HG02571 (cell line): Measurements from ENCODE around the gene PRL.

Source experiments
- ATAC-seq: cut with Tn5 transposase; IDR thresholded peaks from one replicate; pipeline ENCODE4 v1.9.1; 2021; ENCODE audit warnings: mild to moderate bottlenecking, moderate library complexity; ENCODE audit not compliant: unreplicated experiment

The PRL gene

DNA sequence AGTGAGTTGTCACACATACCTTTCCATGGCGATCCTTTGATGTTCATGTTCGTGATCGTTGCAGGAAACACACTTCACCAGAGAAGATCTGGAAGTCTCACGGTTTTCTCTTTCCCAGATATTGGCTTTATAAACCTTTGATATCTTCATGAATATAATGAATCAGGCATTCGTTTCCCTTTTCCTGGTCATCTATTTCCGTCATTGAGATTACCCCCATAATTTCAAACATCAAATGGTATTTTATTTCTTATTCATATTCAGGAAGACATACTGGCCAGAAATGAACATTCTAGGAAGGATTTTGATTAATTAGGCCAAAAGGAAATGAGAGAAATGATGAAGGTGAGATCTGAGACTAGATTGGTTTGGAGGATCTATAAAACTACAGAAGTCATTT is at the start of gene PRL:
TSS of gene PRL (minus strand) at position 101 of the 400 bp plus-strand sequence. CDS start at position 47, 54 bp downstream.
- no peak for ATAC-seq

DNA sequence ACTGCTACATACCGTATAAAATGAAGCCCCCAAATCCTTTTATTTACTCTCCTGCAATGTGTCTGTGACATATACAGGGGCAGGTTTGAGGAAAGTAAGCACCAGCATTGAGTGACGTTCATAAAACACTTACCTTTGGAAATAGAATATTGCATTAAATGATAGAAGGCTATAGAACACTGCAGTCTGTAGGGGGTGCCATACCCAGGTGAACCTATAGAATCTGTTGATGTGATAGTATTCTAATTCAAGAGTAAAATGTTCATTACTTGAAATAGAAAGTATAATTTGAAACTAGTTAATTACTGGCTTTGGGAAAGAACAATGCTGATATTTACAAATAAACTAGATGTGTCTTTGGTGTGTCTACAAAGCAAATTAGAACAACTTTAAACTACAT is 47.0 kb upstream of the PRL start:
- ATAC-seq, result no peak

DNA sequence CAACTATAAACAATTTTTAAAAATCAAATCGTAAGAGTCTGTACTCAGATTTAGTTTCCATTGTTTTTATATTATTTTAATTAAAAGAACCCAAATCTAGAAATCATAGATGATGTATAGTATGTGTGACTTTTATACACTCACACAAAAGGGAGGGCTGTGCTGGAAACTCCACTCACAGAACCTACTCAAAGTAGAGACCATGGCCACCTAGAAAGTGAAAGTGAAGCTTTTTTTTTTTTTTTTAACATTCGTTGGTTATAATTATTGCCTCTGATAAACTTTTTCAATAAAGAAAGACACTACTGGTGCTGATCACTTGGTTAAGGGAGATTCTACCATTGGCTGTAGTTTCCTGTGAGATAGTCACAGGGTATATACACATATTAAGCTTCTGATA is 37.9 kb upstream of the PRL start:
- no peak for ATAC-seq

DNA sequence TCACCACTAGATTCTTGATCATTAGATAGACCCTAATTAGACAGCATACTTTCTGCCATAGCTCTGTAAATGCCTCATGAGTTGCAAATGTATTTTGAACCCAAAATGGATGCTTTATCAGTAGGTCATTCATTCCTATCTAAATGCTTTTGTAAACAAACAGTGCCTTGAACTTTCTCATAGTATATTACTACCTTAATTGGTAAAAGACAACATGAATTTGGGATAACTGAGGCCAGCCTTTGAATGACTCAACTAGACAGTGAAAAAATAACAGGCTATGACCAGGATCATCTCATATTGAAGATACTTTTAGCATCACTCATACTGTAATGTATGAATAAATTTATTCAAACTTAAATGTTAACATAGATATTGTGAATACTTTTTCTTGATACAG is 37.0 kb upstream of the PRL start:
- no peak for ATAC-seq

DNA sequence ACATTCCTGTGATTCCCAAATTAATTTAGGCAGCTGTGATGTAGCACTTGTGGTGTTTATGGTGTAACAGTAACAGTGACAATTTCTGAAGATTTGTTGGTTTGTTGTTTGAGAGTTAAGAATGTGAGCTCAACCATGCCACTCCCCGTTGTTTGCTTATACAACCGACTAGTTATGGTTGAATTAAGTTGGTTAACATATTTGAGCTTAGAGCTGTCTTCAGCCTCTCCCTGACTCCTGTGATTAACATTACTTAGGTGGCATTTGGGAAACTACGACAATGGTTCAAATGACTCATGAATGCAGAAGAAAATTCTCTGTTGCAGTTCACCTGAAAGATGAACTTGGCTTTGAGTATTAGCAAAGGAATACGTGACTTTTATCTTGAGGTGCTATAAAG is 35.9 kb upstream of the PRL start:
- ATAC-seq, result no peak

DNA sequence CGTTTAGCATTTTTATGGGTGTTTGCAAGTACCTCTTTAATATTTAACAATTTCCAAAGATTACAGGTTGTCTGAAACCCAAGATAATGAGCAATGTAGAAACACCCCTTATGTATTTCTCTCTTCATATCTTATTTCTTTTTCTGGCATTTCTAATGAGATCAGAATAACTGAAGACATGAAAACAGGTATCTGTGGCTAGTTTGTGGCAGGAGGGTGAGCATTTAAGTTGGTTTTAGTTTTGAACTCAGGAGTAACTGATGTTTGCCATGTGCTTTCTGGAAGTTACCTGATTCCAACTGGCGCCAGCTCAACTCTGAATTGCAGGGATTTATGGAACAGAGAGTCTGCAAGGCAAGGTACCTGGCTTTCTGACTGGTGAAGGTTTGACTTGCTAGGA is 35.4 kb upstream of the PRL start:
- no peak for ATAC-seq

DNA sequence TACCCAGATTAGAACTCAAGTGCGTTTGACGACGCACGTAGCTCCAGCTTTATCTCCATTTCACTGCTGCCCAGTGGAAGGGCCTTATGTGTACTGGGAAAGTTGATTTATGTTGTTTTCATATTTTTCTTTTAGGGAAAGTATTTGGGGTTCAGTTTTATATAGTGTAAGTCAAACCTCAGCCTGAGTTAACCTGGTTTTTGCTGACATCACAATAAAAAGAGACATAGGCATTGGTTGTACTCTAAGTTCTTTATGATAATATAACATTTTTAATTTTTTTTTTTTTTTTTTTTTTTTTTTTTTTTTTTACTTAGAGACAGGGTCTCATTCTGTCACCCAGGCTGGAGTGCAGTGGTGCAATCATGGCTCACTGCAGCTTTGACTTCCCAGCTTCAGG is 34.1 kb upstream of the PRL start:
- no peak for ATAC-seq

DNA sequence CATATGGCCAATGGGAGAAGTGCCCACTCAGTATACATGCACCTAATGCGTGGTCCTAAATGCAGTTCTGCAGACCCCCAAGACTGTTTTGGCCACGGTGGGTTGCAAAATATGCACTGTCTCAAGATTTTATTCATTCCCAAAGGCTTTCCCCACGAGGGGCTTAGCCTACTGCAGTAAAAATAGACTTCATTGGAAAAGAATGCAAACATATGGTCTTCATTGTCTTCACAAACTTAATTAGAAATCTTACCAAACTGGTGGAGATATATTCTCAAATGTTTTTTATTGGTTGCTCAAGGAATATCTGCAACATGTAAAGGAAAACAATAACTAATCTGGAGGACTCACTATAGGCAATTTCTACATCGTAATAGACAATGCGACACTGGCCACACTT is 31.6 kb upstream of the PRL start:
- ATAC-seq, result no peak

DNA sequence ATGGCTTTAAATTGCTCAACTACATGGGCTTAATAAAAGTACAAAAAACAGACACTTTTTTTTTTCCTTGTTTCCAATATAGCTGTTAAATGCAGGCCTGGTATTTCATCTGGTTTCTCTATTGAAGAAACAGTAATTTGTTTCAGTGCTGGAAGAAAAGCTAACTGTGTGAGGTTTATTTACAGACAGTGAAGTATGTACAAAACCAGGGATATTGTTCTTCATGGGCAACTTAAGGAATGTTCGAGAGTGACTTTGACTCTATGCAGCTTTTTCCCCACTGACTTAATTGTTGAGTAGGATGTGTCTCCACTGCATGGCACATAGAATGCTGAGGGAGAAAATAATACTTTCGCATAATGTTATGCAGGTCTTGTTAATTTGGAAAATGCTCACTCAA is 31.0 kb upstream of the PRL start:
- ATAC-seq, result no peak

DNA sequence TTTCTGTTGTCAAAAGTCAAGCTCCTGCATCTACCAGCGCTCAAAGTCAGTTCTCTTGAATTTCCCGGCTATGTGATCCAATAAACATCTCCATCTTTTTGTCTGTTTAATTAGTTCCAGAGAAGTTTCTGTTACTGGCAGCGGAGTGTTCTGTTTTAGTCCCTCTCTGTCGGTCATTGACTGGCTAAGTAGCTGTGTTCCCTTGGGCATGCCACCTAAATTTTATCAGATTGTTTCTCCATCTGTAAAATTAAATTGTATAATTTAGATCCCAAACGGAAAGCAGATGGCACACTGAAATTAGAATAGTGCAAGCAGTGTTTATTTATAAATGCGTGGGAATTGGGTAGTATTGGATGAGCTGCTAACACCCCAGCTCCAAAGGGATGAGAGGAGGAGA is 29.7 kb upstream of the PRL start:
- no peak for ATAC-seq

DNA sequence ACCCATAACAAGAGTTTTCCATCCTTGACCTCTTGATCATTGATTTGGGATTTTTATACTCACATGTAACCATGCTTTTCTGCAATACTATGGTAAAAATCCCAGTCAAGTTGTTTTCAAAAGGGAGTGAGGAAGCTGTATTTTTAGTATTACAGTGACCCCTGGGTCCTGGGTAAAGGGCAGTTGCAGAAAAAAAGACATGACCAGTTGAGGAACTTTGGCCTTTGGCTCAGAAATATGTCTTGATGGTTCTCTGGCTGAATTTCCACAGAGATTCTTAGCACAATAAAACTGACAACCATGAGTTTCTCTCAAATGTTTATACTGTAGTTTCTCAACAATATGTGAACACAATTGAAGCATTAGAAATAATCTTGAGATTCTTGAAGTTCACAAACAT is 28.6 kb upstream of the PRL start:
- ATAC-seq, result no peak

DNA sequence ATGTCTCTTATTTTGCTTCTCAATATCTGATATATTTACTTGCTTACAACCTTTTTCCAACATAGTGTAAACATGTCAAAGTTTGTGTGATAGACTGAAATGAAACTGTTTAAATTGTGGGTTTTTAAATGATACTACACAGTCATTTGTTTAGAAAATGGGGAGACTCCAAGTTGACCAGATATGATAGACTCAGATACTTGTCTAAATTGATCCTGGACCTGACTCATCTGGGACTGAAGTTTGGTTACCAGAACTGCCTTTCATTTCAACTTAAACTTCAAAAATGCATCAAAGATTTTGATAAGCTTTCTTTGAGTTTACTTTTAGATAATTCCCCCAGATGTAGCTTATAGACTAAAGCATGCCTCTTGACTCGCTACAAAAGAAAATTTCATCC is 27.0 kb upstream of the PRL start:
- ATAC-seq, result no peak

DNA sequence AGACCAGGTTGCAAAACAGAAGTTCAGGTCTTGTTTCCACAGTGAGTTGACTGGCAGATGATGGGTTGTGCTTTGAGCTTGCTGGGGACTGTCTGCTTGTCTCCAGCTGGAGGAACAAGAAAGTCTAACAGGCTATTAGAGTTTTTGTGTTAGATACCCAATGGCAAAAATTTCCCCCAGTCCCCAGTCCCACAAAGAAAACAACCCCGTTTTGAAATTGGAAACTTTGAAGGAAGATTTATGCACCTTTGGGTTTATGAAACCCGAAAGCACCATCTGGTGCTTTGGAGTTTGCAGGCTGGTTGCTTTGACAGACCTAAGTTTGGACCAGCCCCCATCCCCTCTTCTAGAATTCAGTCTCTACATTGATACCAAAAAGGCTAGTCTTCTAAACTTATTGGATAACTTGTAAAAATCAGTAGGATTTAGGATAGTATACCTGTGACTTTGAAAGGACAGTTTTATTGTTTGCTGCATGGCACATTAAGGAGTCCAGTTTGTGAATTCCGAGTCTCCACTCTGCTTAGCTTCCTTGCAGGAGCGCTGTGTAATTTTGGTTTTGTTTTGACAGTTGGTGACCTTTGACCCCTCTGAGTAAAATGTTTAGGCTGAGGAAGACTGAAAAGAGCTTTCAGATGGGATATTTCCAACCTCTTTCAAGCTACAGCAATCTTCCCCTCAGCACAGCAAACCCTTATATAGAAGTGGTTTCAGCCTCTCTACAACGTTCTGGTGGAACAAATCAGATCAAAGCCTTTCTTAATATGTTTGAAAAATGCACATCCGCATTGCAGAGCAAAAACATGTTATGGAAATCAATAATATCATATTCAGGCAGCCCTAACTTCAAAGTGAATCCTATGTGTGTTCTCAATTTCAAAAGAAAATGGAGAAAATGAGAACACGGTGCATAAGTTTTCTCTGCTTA is 25.5 kb upstream of the PRL start:
- no peak for ATAC-seq

DNA sequence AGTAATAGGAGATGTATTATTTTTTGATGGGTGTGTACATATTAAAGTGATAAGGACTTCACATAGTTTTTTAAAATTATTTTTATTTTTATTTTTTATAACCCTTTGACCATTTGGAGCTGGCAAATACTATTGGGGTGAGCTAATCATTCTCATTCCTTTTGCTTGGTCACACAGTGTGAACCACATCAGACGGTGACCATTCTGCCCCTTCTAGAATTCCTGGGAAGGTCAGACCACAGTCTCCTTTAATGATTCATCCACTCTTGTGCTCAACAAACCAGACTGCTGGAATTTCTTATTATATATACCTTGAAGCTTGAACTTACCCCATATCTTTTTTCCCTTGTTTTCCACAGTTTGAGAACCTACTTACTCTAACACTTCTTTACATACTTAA is 23.9 kb upstream of the PRL start:
- no peak for ATAC-seq

DNA sequence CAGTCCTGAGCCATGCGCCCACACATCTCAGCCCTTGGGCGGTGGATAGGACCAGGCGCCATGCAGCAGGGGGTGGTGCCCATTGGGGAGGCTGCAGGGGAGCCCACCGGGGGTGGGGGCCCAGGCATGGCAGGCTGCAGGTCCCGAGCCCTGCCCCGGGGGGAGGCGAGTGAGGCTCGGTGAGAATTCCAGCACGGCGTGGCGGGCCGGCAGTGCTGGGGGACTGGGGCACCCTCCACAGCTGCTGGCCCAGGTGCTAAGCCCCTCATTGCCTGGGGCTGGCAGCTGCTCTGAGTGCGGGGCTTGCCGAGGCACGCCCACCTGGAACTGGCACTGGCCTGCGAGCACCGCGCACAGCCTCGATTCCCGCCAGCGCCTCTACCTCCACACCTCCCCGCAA is 21.6 kb upstream of the PRL start:
- no peak for ATAC-seq

DNA sequence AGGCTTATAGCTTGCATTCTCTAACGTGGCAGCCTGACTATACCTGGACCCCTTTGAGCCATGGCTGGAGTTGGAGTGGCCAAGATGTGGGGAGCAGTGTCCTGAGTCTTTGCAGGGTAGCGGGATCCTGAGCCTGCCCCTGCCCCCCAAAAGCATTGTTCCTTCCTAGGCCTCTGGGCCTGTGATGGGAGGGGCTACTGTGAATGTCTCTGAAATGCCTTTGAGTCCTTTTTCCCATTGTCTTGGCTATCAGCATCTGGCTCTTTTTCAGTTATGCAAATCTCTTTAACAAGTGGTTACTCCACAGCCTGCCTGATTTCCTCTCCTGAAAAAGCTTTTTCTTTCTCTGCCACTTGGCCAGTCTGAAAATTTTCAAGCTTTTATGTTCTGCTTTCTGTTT is 17.0 kb upstream of the PRL start:
- ATAC-seq, result no peak

DNA sequence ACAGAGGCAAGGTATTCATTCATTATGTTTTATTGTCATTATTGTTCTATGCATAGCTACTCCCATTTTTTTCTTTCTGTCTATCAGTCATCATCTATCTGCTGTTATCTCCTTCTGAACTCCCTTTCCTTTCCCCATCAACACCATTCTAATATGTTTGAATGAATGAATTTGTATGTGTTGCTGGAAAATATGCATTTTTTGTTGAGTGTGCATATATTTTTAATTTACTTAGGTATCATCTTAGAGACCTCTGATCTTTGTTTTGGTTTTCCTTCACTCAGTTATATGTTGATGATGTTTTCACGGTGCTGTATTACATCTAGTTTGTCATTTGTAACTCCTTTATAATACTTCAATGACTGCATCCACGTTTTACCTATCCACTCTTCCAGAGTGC is 12.1 kb upstream of the PRL start:
- no peak for ATAC-seq

DNA sequence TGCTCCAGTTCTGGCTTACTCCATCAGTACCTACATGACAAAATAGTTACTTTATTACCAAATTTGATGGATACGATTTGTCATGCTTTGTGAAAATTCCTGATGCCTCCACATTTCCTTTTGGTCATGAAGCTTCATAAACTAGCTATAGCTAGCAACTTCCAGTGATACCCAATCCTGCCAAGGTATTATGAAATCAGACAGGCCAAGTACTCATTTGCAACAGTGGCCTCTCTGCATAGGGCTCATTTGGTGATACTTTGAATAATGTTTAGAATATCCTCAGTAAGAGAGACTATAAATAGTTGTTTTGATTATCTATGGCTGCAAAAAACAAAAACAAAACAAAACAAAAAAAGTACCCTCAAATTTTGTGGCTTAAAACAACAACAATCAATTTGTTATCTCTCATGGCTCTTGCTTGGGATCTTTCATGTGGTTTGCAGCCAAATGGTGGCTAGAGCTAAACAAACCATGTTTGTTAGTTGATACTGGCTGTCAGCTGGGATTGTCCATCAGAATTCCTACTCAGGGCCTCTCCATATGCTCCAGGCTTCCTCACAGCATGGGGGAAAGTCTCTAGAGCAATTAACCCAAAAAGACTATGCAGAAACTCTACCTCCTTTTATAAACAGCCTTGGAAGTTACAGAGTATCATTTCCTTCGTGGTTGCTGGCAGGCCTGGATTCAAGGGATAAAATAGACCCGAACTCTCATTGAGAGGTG is 10.1 kb upstream of the PRL start:
- no peak for ATAC-seq

DNA sequence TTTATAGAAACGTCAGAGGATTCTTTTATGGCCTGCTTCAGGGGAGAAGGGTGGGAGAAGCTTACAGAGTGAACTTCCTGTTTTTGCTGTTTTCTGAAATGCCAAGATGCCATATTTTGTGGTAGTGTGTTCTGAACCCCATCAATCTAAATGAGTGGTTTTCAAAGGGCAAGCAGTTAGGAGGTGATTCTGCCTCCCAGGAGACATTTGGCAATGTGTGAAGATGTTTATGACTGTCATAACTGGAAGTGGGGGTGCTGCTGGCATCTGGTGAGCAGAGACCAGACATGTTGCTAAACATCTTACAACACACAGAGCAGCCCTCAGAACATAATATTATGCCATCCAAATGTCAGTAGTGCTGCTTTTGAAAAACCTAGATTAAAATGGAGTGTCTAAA is 6.0 kb upstream of the PRL start:
- no peak for ATAC-seq

DNA sequence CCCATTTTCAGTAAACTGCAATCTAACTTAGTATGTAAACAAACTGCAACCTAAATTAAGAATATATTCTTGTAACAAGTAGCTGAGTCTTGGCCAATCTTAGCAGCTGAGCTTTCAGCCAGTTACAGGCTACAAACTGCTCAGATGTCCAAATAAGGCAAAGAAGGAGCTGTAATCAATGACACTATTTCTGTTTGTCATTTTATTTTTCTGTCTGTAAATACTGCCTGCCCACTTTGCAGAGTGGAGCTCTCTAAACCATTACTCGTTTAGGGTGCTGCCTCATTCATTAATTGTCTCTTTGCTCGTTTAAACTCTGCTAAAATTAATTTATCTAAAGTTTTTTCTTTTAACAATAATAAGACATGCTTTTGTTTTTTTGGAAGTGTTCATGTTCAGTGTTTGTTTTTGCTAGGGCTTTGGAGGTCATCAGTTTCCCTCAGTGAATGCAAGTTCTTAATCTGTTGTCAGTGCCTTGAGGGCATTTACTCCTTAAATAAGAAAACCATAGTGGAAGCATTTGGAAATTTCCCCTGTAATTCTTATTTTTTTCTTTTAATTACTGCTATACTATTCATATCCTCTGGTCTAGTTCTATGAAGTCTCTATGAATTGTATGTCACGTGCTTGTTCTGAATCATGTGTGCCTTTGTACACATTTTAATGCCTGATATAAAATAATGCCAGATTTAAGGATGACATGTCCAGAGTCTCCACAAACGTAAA is 3.6 kb upstream of the PRL start:
- no peak for ATAC-seq

DNA sequence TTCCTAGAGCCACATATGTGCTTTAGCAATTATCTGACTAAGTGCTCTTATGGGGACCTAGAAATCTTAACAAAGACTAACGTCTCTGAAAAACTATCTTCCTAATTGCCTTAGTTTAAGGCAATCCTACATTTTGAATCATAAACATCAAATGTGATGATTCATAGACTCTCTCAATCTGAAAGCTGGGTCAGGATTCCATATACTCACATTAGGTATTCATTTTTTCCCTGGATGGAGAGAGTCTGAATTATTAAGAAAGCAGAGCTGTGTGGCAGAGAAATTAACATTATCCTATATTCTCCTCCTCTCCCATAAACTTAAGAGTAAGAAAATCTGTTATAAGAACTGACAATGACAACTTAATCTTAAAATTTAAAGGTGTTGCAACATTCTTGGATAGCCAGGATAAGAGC is 1.6 kb upstream of the PRL start:
- no peak for ATAC-seq

DNA sequence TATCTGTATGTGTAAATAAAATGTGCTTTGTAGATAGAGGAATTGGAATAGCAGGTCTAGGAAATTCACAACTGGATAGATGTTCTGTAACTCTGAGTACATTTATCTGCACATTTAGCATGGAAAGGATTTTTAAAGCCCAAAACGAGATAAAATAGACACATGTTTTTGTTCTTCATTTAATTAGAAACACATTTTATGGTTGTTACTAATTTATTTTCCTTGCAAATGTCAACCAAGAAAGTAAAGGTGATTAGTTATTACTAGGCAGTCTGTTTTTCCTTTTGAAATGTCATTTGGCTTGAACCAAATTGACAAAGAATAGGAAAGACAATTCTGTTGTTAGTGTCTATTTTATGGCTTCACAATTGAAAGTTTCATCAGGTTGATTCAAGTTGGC is 769 bp downstream of the PRL start:
- ATAC-seq, result no peak
